ENCODE measurements around the gene WBP1L. TPM values are rescaled to one million over a fixed set of nuclear protein-coding genes. Genes with fewer than 3 reads are reported as not detected.

The WBP1L gene
- total RNA-seq, 2 experiments from 2014 or later: 17.6 to 24.4 TPM

GRCh38 chr10:102763037-102763607 is 19.4 kb downstream of the WBP1L start:
- H4K20me1 ChIP-seq (ENCODE audit: insufficient read depth, low read length): no peaks in the 10 kb centered on the region
- H3K36me3 ChIP-seq (ENCODE audit: insufficient read depth, low read length): peaks cover 17% of the 10 kb centered on the region
- intact Hi-C loops (cut with micrococcal nuclease; ENCODE audit: unreplicated experiment): no loop called here
- POLR2A ChIA-PET: no interaction called here
- H3K4me1 ChIP-seq (ENCODE audit: insufficient read depth, low read length, poor library complexity, severe bottlenecking): no peaks in the 10 kb centered on the region
- H3K4me2 ChIP-seq (ENCODE audit: low read length): no peak overlapping the region
- no peaks in the 10 kb centered on the region for H3K9me3 ChIP-seq (ENCODE audit: low read length)
- no peaks in the 10 kb centered on the region for H3K79me2 ChIP-seq (ENCODE audit: insufficient read depth, low read depth, low read length)
- TF ChIP-seq EZH2phosphoT487 (IDR thresholded peaks at IDR 0.05; ENCODE audit: borderline replicate concordance, low read depth, low read length) (no peak), CTCF (conservative IDR thresholded peaks at IDR 0.05; ENCODE audit: low read length) (no peak)
- no TSS peak for BruUV-seq (replicated peaks)
- no peak overlapping the region for H2AFZ ChIP-seq (ENCODE audit: low read length)
- H3K9me2 ChIP-seq (ENCODE audit: insufficient read depth, low read length): no peaks in the 10 kb centered on the region
- H3K4me3 ChIP-seq (ENCODE audit: low read depth, low read length, poor library complexity, severe bottlenecking): no peak overlapping the region
- DNase-seq (ENCODE audit: low spot score): no peak
- CTCF ChIA-PET (ENCODE audit: unreplicated experiment): no interaction called here
- H3K27ac ChIP-seq (ENCODE audit: low read depth, low read length, poor library complexity, severe bottlenecking): no peak overlapping the region

- Histone ChIP-seq H3K36me3 (ENCODE audit: insufficient read depth, low read length) (peaks cover 14% of the 10 kb centered on the region), H3K9me2 (ENCODE audit: insufficient read depth, low read length) (no peaks in the 10 kb centered on the region), H3K4me1 (ENCODE audit: insufficient read depth, low read length, poor library complexity, severe bottlenecking) (no peaks in the 10 kb centered on the region), H3K27ac (ENCODE audit: low read depth, low read length, poor library complexity, severe bottlenecking) (no peak overlapping the region), H3K9me3 (ENCODE audit: low read length) (no peaks in the 10 kb centered on the region), H2AFZ (ENCODE audit: low read length) (no peak overlapping the region), H4K20me1 (ENCODE audit: insufficient read depth, low read length) (no peaks in the 10 kb centered on the region), H3K4me3 (ENCODE audit: low read depth, low read length, poor library complexity, severe bottlenecking) (no peak overlapping the region), H3K79me2 (ENCODE audit: insufficient read depth, low read depth, low read length) (no peaks in the 10 kb centered on the region), H3K4me2 (ENCODE audit: low read length) (no peak overlapping the region)
- DNase-seq (ENCODE audit: low spot score): no peak
- intact Hi-C loops (cut with micrococcal nuclease; ENCODE audit: unreplicated experiment): no loop called here
- no TSS peak for BruUV-seq (replicated peaks)
- ChIA-PET CTCF (ENCODE audit: unreplicated experiment) (interaction anchor here (1.0 kb wide), 1 partner anchor 49 kb away, joined by 3 read pairs; no protein-coding TSS in a partner anchor), POLR2A (interaction anchor here (0.6 to 1.1 kb wide), 4 partner anchors 31 to 608 kb away, joined by 3 read pairs; no protein-coding TSS in a partner anchor)
- TF ChIP-seq CTCF (conservative IDR thresholded peaks at IDR 0.05; ENCODE audit: low read length) (no peak), EZH2phosphoT487 (IDR thresholded peaks at IDR 0.05; ENCODE audit: borderline replicate concordance, low read depth, low read length) (no peak)
Measured at GRCh38 chr10:102764470-102765161, 20.9 kb downstream of the WBP1L start.

DNA sequence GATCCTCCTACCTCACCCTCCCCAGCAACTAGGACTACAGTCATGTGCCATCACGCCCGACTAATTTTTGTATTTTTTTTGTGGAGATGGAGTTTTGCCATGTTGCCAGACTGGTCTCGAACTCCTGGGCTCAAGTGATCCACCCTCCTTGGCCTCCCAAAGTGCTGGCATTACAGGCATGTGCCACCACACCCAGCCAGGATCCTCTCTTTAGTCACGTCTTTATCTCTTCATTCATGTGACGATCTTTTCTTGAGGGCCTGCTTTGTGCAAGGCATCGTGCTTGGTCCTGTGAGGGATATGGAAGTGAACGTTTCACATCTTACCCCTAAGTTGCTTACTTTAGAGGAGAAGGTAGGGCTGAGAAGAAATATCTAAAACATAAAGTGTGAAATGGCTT is 21.6 kb downstream of the WBP1L start:
- no peaks in the 10 kb centered on the region for H3K4me1 ChIP-seq (ENCODE audit: insufficient read depth, low read length, poor library complexity, severe bottlenecking)
- DNase-seq (ENCODE audit: low spot score): no peak
- H3K4me2 ChIP-seq (ENCODE audit: low read length): no peak overlapping the region
- peaks cover 11% of the 10 kb centered on the region; the same call in 1 of the 2 replicates for H3K36me3 ChIP-seq (ENCODE audit: insufficient read depth, low read length)
- H3K27ac ChIP-seq (ENCODE audit: low read depth, low read length, poor library complexity, severe bottlenecking): no peak overlapping the region
- no peak overlapping the region for H3K4me3 ChIP-seq (ENCODE audit: low read depth, low read length, poor library complexity, severe bottlenecking)
- ChIA-PET CTCF (ENCODE audit: unreplicated experiment) (no interaction called here), POLR2A (interaction anchor here (1.1 kb wide), 1 partner anchor 40 kb away, joined by 3 read pairs; no protein-coding TSS in a partner anchor)
- no TSS peak for BruUV-seq (replicated peaks)
- no peaks in the 10 kb centered on the region for H3K9me3 ChIP-seq (ENCODE audit: low read length)
- no peak for TF ChIP-seq EZH2phosphoT487 (IDR thresholded peaks at IDR 0.05; ENCODE audit: borderline replicate concordance, low read depth, low read length)
- TF ChIP-seq CTCF (conservative IDR thresholded peaks at IDR 0.05; ENCODE audit: low read length): no peak
- H4K20me1 ChIP-seq (ENCODE audit: insufficient read depth, low read length): no peaks in the 10 kb centered on the region
- no peaks in the 10 kb centered on the region for H3K79me2 ChIP-seq (ENCODE audit: insufficient read depth, low read depth, low read length)
- intact Hi-C loops (cut with micrococcal nuclease; ENCODE audit: unreplicated experiment): no loop called here
- no peaks in the 10 kb centered on the region for H3K9me2 ChIP-seq (ENCODE audit: insufficient read depth, low read length)
- H2AFZ ChIP-seq (ENCODE audit: low read length): no peak overlapping the region
